Measurements from ENCODE around the gene THUMPD1. TPM values are rescaled to one million over a fixed set of nuclear protein-coding genes. Genes with fewer than 3 reads are reported as not detected.

THUMPD1 gene
- total RNA-seq, 4 donors from 2014 or later = 23.1 to 64.8 (median 43.4) TPM

DNA sequence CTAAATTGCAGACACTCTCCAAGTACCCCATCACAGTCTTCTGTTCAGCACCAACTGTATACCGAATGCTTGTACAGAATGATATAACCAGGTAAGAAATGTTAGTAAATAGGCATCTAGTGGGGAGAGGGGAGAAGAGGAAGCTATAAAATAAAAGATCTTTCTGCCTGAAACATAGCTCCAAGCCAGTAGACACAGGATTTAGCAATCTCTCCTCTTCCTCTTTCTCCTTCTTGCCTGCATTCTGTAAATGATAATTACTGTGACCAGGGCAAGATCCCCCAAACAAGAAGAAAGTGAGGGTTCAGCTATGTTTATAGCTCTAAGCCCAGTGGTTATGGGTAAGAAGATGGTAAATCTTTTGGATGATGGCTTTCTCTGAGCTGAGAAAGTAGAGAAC, 40.1 kb upstream of the THUMPD1 start:
- no peaks in the 10 kb centered on the region for H3K4me1 ChIP-seq
- in situ Hi-C loops (cut with MboI; ENCODE audit: low pct_ligation_motif_present in 1 of 4, low pct_unique_long_range_greater_than_20kb in 1 of 4, low sequenced_read_pairs in 3 of 4) (no loop called here), intact Hi-C loops (cut with DNase I; ENCODE audit: low total_unique reads) (no loop called here)
- WGBS, 2 donors (ENCODE audit: low coverage in 1 of 2) = 71 to 90% methylated on average over 1 of the region's 1 CpG
- no peak overlapping the region for H3K4me3 ChIP-seq
- no peak for DNase-seq
- H3K27ac ChIP-seq = no peak overlapping the region
- H3K9me3 ChIP-seq = no peaks in the 10 kb centered on the region
- no peaks in the 10 kb centered on the region for H3K27me3 ChIP-seq
- H3K36me3 ChIP-seq = peaks cover 0 to 13% (median 0%) of the 10 kb centered on the region in 4 donors
- TF ChIP-seq POLR2AphosphoS5 (IDR thresholded peaks at IDR 0.05) (no peak), EP300 (IDR thresholded peaks at IDR 0.05; ENCODE audit: low read depth) (no peak), POLR2A (IDR thresholded peaks at IDR 0.05) (no peak)
- TF ChIP-seq, protein P1, sequence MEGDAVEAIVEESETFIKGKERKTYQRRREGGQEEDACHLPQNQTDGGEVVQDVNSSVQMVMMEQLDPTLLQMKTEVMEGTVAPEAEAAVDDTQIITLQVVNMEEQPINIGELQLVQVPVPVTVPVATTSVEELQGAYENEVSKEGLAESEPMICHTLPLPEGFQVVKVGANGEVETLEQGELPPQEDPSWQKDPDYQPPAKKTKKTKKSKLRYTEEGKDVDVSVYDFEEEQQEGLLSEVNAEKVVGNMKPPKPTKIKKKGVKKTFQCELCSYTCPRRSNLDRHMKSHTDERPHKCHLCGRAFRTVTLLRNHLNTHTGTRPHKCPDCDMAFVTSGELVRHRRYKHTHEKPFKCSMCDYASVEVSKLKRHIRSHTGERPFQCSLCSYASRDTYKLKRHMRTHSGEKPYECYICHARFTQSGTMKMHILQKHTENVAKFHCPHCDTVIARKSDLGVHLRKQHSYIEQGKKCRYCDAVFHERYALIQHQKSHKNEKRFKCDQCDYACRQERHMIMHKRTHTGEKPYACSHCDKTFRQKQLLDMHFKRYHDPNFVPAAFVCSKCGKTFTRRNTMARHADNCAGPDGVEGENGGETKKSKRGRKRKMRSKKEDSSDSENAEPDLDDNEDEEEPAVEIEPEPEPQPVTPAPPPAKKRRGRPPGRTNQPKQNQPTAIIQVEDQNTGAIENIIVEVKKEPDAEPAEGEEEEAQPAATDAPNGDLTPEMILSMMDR (IDR thresholded peaks at IDR 0.05) = no peak

DNA sequence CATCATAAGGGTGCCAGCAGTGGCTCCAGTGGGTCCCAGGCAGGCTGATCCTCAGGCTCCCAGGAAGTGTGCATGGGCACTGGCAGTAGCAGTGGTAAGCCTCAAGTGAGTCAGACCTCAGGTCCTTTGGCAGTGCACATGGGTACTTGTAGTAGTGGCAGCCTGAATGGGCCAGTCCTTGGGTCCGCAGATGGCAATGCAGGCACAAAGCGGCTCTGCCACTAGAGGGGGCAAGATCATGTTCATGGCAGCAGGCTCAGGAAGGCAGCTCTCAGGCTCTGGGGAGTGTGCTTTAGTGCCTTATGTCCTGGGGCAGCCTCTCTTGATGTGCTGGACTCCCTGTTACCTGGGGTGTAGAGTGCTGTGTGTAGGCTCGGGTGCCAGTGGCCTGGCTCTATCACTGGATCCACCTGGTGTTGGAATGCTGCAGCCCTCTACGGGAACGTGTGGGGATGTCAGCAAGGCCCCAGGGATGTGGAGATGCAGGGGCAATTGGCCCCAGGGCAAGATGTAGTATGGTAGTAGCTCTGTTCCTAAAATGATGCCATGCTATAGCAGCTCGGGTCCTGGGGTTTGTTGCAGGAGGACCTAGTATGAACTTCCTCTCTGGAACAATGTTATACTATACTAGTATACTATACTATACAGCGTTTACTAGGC, 33.2 kb upstream of the THUMPD1 start:
- in situ Hi-C loops (cut with MboI; ENCODE audit: low pct_ligation_motif_present in 1 of 4, low pct_unique_long_range_greater_than_20kb in 1 of 4, low sequenced_read_pairs in 3 of 4) = no loop called here
- no peak overlapping the region for H3K27ac ChIP-seq
- H3K36me3 ChIP-seq = peaks cover 0 to 9% (median 0%) of the 10 kb centered on the region in 4 donors
- no peak overlapping the region for H3K4me3 ChIP-seq
- DNase-seq = peak; percentile 68
- TF ChIP-seq, protein P1 (IDR thresholded peaks at IDR 0.05) = peak; percentile 36 to 56 (median 41)
- TF ChIP-seq POLR2A (IDR thresholded peaks at IDR 0.05) = no peak
- TF ChIP-seq POLR2AphosphoS5 (IDR thresholded peaks at IDR 0.05) = no peak
- H3K9me3 ChIP-seq = no peaks in the 10 kb centered on the region
- H3K4me1 ChIP-seq = no peaks in the 10 kb centered on the region
- intact Hi-C loops (cut with DNase I; ENCODE audit: low total_unique reads) = no loop called here
- H3K27me3 ChIP-seq = no peaks in the 10 kb centered on the region
- WGBS, 2 donors (ENCODE audit: low coverage in 1 of 2) = 73 to 100% methylated on average over 1 to 7 of the region's 7 CpGs

DNA sequence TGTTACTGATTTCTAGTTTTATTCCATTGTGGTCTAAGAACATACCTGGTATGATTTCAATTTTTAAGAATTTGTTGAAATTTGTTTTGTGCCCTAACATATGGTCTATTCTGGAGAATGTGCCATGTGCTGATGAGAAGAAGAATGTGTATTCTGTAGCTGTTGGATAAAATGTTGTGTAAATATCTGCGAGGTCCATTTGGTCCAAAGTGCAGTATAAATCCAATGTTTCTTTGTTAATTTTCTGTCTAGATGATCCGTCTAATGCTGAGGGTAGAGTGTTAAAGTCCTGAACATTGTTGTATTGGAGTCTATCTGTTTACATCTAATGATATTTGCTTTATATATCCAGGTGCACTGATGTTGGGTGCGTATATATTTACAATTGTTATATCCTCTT, 32.1 kb upstream of the THUMPD1 start:
- intact Hi-C loops (cut with DNase I; ENCODE audit: low total_unique reads) (no loop called here), in situ Hi-C loops (cut with MboI; ENCODE audit: low pct_ligation_motif_present in 1 of 4, low pct_unique_long_range_greater_than_20kb in 1 of 4, low sequenced_read_pairs in 3 of 4) (no loop called here)
- Histone ChIP-seq H3K4me3 (no peak overlapping the region), H3K27me3 (no peaks in the 10 kb centered on the region), H3K9me3 (no peaks in the 10 kb centered on the region), H3K36me3 (peaks cover 0 to 7% (median 0%) of the 10 kb centered on the region in 4 donors), H3K27ac (no peak overlapping the region), H3K4me1 (no peaks in the 10 kb centered on the region)
- TF ChIP-seq POLR2A (IDR thresholded peaks at IDR 0.05) = no peak
- no peak for TF ChIP-seq EP300 (IDR thresholded peaks at IDR 0.05; ENCODE audit: low read depth)
- TF ChIP-seq, protein P1 (IDR thresholded peaks at IDR 0.05) = no peak
- WGBS, 2 donors (ENCODE audit: low coverage in 1 of 2) = 70 to 85% methylated on average over 3 of the region's 3 CpGs
- DNase-seq = no peak

DNA sequence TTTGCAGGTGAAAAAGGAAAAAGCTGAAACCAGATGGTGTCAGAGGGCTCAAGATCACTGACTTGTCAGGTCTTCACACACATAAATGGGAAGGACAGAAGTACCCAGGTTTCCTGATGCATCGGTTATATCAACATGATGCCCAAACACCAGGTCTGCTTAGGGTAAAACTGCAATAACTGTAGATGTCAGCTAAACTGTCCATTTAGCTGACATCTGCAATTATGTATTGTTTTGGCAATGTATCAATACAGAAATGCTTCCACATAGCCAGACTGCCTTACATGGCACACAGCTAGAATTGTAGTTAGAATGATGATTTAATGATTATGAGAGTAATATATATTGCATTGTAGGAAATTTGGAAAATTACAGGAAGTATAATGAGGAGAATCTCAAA, 27.2 kb upstream of the THUMPD1 start:
- Histone ChIP-seq H3K27me3 (no peaks in the 10 kb centered on the region), H3K4me1 (peaks cover 0 to 13% (median 7%) of the 10 kb centered on the region in 4 donors), H3K27ac (no peak overlapping the region), H3K9me3 (no peaks in the 10 kb centered on the region), H3K36me3 (no peaks in the 10 kb centered on the region), H3K4me3 (no peak overlapping the region)
- no peak for TF ChIP-seq EP300 (IDR thresholded peaks at IDR 0.05; ENCODE audit: low read depth)
- no peak for TF ChIP-seq POLR2AphosphoS5 (IDR thresholded peaks at IDR 0.05)
- no peak for TF ChIP-seq POLR2A (IDR thresholded peaks at IDR 0.05)
- TF ChIP-seq, protein P1 (IDR thresholded peaks at IDR 0.05) = no peak
- 50 to 100% methylated on average over 1 of the region's 1 CpG for WGBS, 2 donors (ENCODE audit: low coverage in 1 of 2)
- intact Hi-C loops (cut with DNase I; ENCODE audit: low total_unique reads) = no loop called here
- in situ Hi-C loops (cut with MboI; ENCODE audit: low pct_ligation_motif_present in 1 of 4, low pct_unique_long_range_greater_than_20kb in 1 of 4, low sequenced_read_pairs in 3 of 4) = no loop called here
- DNase-seq = no peak

All from transverse colon (tissue), 4 donors.